DND-41 (cell line): ENCODE data around the gene TAB2.

Source experiments
- CTCF ChIP-seq: IDR thresholded peaks from 2 replicates; pipeline ENCODE4 v1.5.1; 2012; ENCODE audit warnings: borderline replicate concordance, low read length, moderate library complexity, mild to moderate bottlenecking; ENCODE audit not compliant: poor library complexity, severe bottlenecking; ENCODE audit errors: extremely low read depth
- EZH2 ChIP-seq: IDR thresholded peaks from 3 replicates; pipeline ENCODE4 v1.6.1; 2012; ENCODE audit warnings: borderline replicate concordance, low read depth, mild to moderate bottlenecking, moderate library complexity, low read length, inconsistent platforms; ENCODE audit not compliant: severe bottlenecking

GRCh38 chr6:149392093-149392492 is 74.6 kb downstream of the TAB2 start:
- TF ChIP-seq CTCF (no peak), EZH2 (no peak)
